T-cell (primary cell): ENCODE measurements around the gene KIAA0319L. TPM values are rescaled to one million over a fixed set of nuclear protein-coding genes. Genes with fewer than 3 reads are reported as not detected.

ENCODE experiments used
- ATAC-seq, 4 experiments: fragments of 200-7000 bp in 3 of 4; fragments of 150-1000 bp in 1 of 4; cut with Tn5 transposase; replicated peaks in 1 of 4; 1 replicate in 3 of 4; 2 replicates in 1 of 4; pipeline ENCODE4 v1.10.0; 2021; ENCODE audit warnings: moderate library complexity in 3 of 4, mild to moderate bottlenecking in 2 of 4, moderate number of reproducible peaks in 1 of 4
- CTCF ChIA-PET, 2 donors: fragments of 300-600 bp; sonication (Branson Sonifier 250); formaldehyde crosslinking; loops; one replicate each; lab custom pipeline; 2022; ENCODE audit warnings: antibody characterized with exemption in 2 of 2; lab: Charles Lee
- POLR2A ChIA-PET, 2 donors: fragments of 300-600 bp; sonication (Branson Sonifier 250); formaldehyde crosslinking; loops; one replicate each; lab custom pipeline; 2022; ENCODE audit warnings: antibody characterized with exemption in 2 of 2; lab: Charles Lee
- DNase-seq, 35 experiments: peaks; one replicate each; pipeline versions ENCODE4 v3.0.0 to v3.0.0-alpha.2; 2013 to 2023
- H3K27ac ChIP-seq: one replicate; pipeline ENCODE4 v1.5.1; 2013; ENCODE audit warnings: low read length
- H3K27me3 ChIP-seq, 2 experiments: replicated peaks in 1 of 2; 1 replicate in 1 of 2; 2 replicates in 1 of 2; pipeline versions ENCODE4 v1.6.1 to v1.7.0; 2013; ENCODE audit warnings: low read length in 1 of 2, mixed read lengths in 1 of 2; ENCODE audit not compliant: control insufficient read depth in 2 of 2, insufficient read depth in 2 of 2; ENCODE audit errors: extremely low read depth in 1 of 2
- H3K36me3 ChIP-seq, 2 donors: 1 replicate in 1 of 2; 2 replicates in 1 of 2; pipeline versions ENCODE4 v1.6.1 to v1.7.0; 2013; ENCODE audit warnings: low read length in 1 of 2; ENCODE audit not compliant: control insufficient read depth in 2 of 2, insufficient read depth in 1 of 2; ENCODE audit errors: extremely low read depth in 1 of 2
- H3K4me1 ChIP-seq, 2 experiments: 1 replicate in 1 of 2; 2 replicates in 1 of 2; pipeline versions ENCODE4 v1.6.1 to v1.7.0; 2013; ENCODE audit warnings: low read length in 2 of 2, mixed read lengths in 1 of 2; ENCODE audit not compliant: insufficient read depth in 2 of 2, control insufficient read depth in 1 of 2; ENCODE audit errors: extremely low read depth in 1 of 2
- H3K4me3 ChIP-seq, 2 donors: 1 replicate in 1 of 2; 2 replicates in 1 of 2; pipeline versions ENCODE4 v1.5.1 to v1.7.0; 2013; ENCODE audit warnings: mild to moderate bottlenecking in 2 of 2, low read length in 1 of 2, moderate library complexity in 1 of 2; ENCODE audit not compliant: control insufficient read depth in 1 of 2; ENCODE audit errors: extremely low read depth in 1 of 2
- H3K9me3 ChIP-seq: 2 replicates; pipeline ENCODE4 v1.7.0; 2013
- H3K27ac Mint-ChIP-seq, 2 donors: one replicate each; pipeline ENCODE4 v1.8.0; 2020 to 2021; ENCODE audit warnings: mild to moderate bottlenecking in 2 of 2, mixed read lengths in 2 of 2
- H3K27me3 Mint-ChIP-seq, 2 donors: one replicate each; pipeline ENCODE4 v1.8.0; 2021 to 2022; ENCODE audit warnings: mixed read lengths in 2 of 2
- H3K36me3 Mint-ChIP-seq: one replicate; pipeline ENCODE4 v1.8.0; 2021; ENCODE audit warnings: mixed read lengths
- H3K4me1 Mint-ChIP-seq, 3 donors: one replicate each; pipeline ENCODE4 v1.8.0; 2020 to 2022; ENCODE audit warnings: mixed read lengths in 3 of 3, mild to moderate bottlenecking in 1 of 3
- H3K4me3 Mint-ChIP-seq, 3 donors: one replicate each; pipeline ENCODE4 v1.8.0; 2020 to 2022; ENCODE audit warnings: mild to moderate bottlenecking in 3 of 3, mixed read lengths in 3 of 3, moderate library complexity in 3 of 3
- H3K9me3 Mint-ChIP-seq, 3 donors: one replicate each; pipeline ENCODE4 v1.8.0; 2020 to 2022; ENCODE audit warnings: mixed read lengths in 3 of 3
- WGBS: methylation state at CpG from one replicate; pipeline ENCODE4 v1.1.5; 2013; ENCODE audit warnings: missing lambda C conversion rate; ENCODE audit not compliant: insufficient coverage; 5-methylcytosine and 5-hydroxymethylcytosine counted together
- total RNA-seq, 35 experiments: library from RNA in 6 of 35; stranded (reverse) in 6 of 35; fragments of 120-200 nt in 1 of 35; gene quantifications; one replicate each; pipeline versions ENCODE4 v1.2.1 to v1.2.4 and lab custom pipeline; 2013 to 2026

KIAA0319L gene
- total RNA-seq, 5 donors from 2014 or later (not counting 1 experiment from before 2014, with no cell fraction given) = 60.8 to 73.7 (median 63.7) TPM

- Histone ChIP-seq H3K9me3 (no peaks in the 10 kb centered on the region), H3K27ac (no peak overlapping the region), H3K4me3 (no peak overlapping the region), H3K36me3 (peaks cover 18 to 79% of the 10 kb centered on the region in 2 donors), H3K27me3 (no peaks in the 10 kb centered on the region), H3K4me1 (peaks cover 14 to 21% of the 10 kb centered on the region in 2 experiments)
- ChIA-PET CTCF (interaction anchor here in 1 of 2 donors (1.1 kb wide), 2 partner anchors 10 to 116 kb away, joined by 3 read pairs; no protein-coding TSS in a partner anchor), POLR2A (interaction anchor here in 1 of 2 donors (0.6 kb wide), 1 partner anchor 93 kb away, joined by 4 read pairs; no protein-coding TSS in a partner anchor)
- no peak overlapping the region for H3K4me3 Mint-ChIP-seq
- no peak overlapping the region for H3K27ac Mint-ChIP-seq
- H3K9me3 Mint-ChIP-seq = no peaks in the 10 kb centered on the region
- ATAC-seq (no peak), DNase-seq (no peak)
- H3K36me3 Mint-ChIP-seq = peaks cover 22% of the 10 kb centered on the region
- H3K4me1 Mint-ChIP-seq = peaks cover 28 to 33% (median 33%) of the 10 kb centered on the region in 3 donors
- no peaks in the 10 kb centered on the region for H3K27me3 Mint-ChIP-seq
- no CpG with 5 or more reads among the region's 3 CpGs for WGBS
These were observed 108.8 kb downstream of the KIAA0319L start for GRCh38 chr1:35448344-35448801.

- ATAC-seq (no peak), DNase-seq (no peak)
- peaks cover 13 to 21% of the 10 kb centered on the region in 2 experiments for H3K4me1 ChIP-seq
- Mint-ChIP-seq H3K27ac (no peak overlapping the region), H3K36me3 (peaks cover 29% of the 10 kb centered on the region), H3K4me3 (no peak overlapping the region), H3K27me3 (no peaks in the 10 kb centered on the region), H3K4me1 (peaks cover 27 to 32% (median 28%) of the 10 kb centered on the region in 3 donors), H3K9me3 (no peaks in the 10 kb centered on the region)
- no peaks in the 10 kb centered on the region for H3K9me3 ChIP-seq
- H3K27me3 ChIP-seq = no peaks in the 10 kb centered on the region
- no peak overlapping the region for H3K27ac ChIP-seq
- CTCF ChIA-PET = no interaction called here
- peaks cover 18 to 81% of the 10 kb centered on the region in 2 donors for H3K36me3 ChIP-seq
- POLR2A ChIA-PET = interaction anchor here in 1 of 2 donors (0.7 kb wide), 1 partner anchor 385 kb away, joined by 4 read pairs; no protein-coding TSS in a partner anchor
- H3K4me3 ChIP-seq = no peak overlapping the region
These were observed 109.9 kb downstream of the KIAA0319L start for GRCh38 chr1:35447278-35447677.

- Histone ChIP-seq H3K27ac (no peak overlapping the region), H3K27me3 (no peaks in the 10 kb centered on the region), H3K9me3 (no peaks in the 10 kb centered on the region), H3K4me1 (peaks cover 0 to 14% of the 10 kb centered on the region in 2 experiments), H3K36me3 (peaks cover 27 to 90% of the 10 kb centered on the region in 2 donors), H3K4me3 (no peak overlapping the region)
- Mint-ChIP-seq H3K36me3 (peaks cover 40% of the 10 kb centered on the region), H3K4me3 (no peak overlapping the region), H3K4me1 (peaks cover 12 to 19% (median 16%) of the 10 kb centered on the region in 3 donors), H3K27ac (peak overlapping the region in 1 of 2 donors; percentile 73), H3K9me3 (no peaks in the 10 kb centered on the region), H3K27me3 (no peaks in the 10 kb centered on the region)
- no peak for ATAC-seq
- DNase-seq = no peak
- CTCF ChIA-PET = interaction anchor here (0.5 to 1.5 kb wide), 5 partner anchors 8 to 630 kb away, joined by 3 to 5 read pairs (median 3); no protein-coding TSS in a partner anchor
- POLR2A ChIA-PET = no interaction called here
These were observed 112.8 kb downstream of the KIAA0319L start for GRCh38 chr1:35444519-35444774.

- Mint-ChIP-seq H3K36me3 (peaks cover 43% of the 10 kb centered on the region), H3K9me3 (no peaks in the 10 kb centered on the region), H3K4me3 (no peak overlapping the region), H3K4me1 (peaks cover 12 to 19% (median 16%) of the 10 kb centered on the region in 3 donors), H3K27me3 (no peaks in the 10 kb centered on the region), H3K27ac (peak overlapping the region; percentile 48 to 73)
- 43% methylated on average over 2 of the region's 5 CpGs for whole genome bisulfite sequencing
- no peak overlapping the region for H3K4me3 ChIP-seq
- H3K9me3 ChIP-seq = no peaks in the 10 kb centered on the region
- H3K4me1 ChIP-seq = peaks cover 0 to 14% of the 10 kb centered on the region in 2 experiments
- DNase-seq = peak in 1 of 35 experiments; percentile 20
- H3K27me3 ChIP-seq = no peaks in the 10 kb centered on the region
- H3K36me3 ChIP-seq = peaks cover 27 to 90% of the 10 kb centered on the region in 2 donors
- no peak overlapping the region for H3K27ac ChIP-seq
- POLR2A ChIA-PET = no interaction called here
- peak in 2 of 4 experiments; percentile 32 to 58 for ATAC-seq
- CTCF ChIA-PET = interaction anchor here (0.5 to 1.5 kb wide), 6 partner anchors 8 to 630 kb away, joined by 3 to 5 read pairs (median 3); no protein-coding TSS in a partner anchor
These were observed 113.3 kb downstream of the KIAA0319L start for GRCh38 chr1:35443768-35444518.

- no peak overlapping the region for H3K4me3 ChIP-seq
- H3K9me3 ChIP-seq = no peaks in the 10 kb centered on the region
- Mint-ChIP-seq H3K27me3 (no peaks in the 10 kb centered on the region), H3K36me3 (peaks cover 37% of the 10 kb centered on the region), H3K9me3 (no peaks in the 10 kb centered on the region), H3K4me3 (peak overlapping the region in 1 of 3 donors; percentile 42), H3K4me1 (peaks cover 12 to 19% (median 16%) of the 10 kb centered on the region in 3 donors), H3K27ac (peak overlapping the region; percentile 67 to 88)
- H3K27me3 ChIP-seq = no peaks in the 10 kb centered on the region
- peaks cover 0 to 14% of the 10 kb centered on the region in 2 experiments for H3K4me1 ChIP-seq
- H3K27ac ChIP-seq = no peak overlapping the region
- 63% methylated on average over 2 of the region's 4 CpGs for WGBS
- H3K36me3 ChIP-seq = peaks cover 18 to 88% of the 10 kb centered on the region in 2 donors
- peak in 22 of 35 experiments; percentile 2 to 44 (median 12) for DNase-seq
- peak in 3 of 4 experiments; percentile 57 to 77 (median 61) for ATAC-seq
- ChIA-PET POLR2A (no interaction called here), CTCF (interaction anchor here (1.1 to 1.7 kb wide), 2 partner anchors 13 to 122 kb away, joined by 3 read pairs; no protein-coding TSS in a partner anchor)
These were observed 114.5 kb downstream of the KIAA0319L start for GRCh38 chr1:35442734-35443133.

GRCh38 chr1:35441926-35442579 is 115.2 kb downstream of the KIAA0319L start:
- no peak for DNase-seq
- WGBS = 95% methylated on average over 7 of the region's 8 CpGs
- Histone ChIP-seq H3K4me1 (peaks cover 0 to 14% of the 10 kb centered on the region in 2 experiments), H3K27ac (no peak overlapping the region), H3K9me3 (no peaks in the 10 kb centered on the region), H3K27me3 (no peaks in the 10 kb centered on the region), H3K36me3 (peaks cover 16 to 89% of the 10 kb centered on the region in 2 donors), H3K4me3 (no peak overlapping the region)
- peaks cover 43% of the 10 kb centered on the region for H3K36me3 Mint-ChIP-seq
- no peaks in the 10 kb centered on the region for H3K27me3 Mint-ChIP-seq
- H3K4me1 Mint-ChIP-seq = peaks cover 12 to 19% (median 16%) of the 10 kb centered on the region in 3 donors
- ChIA-PET POLR2A (interaction anchor here in 1 of 2 donors (0.6 kb wide), 1 partner anchor 11 kb away, joined by 3 read pairs; no protein-coding TSS in a partner anchor), CTCF (interaction anchor here in 1 of 2 donors (1.7 kb wide), 1 partner anchor 123 kb away, joined by 3 read pairs; no protein-coding TSS in a partner anchor)
- H3K27ac Mint-ChIP-seq = peak overlapping the region in 1 of 2 donors; percentile 88
- no peaks in the 10 kb centered on the region for H3K9me3 Mint-ChIP-seq
- no peak overlapping the region for H3K4me3 Mint-ChIP-seq
- no peak for ATAC-seq
